HCT116 (cell line): Measurements from ENCODE around the gene ATP8A2. TPM values are rescaled to one million over a fixed set of nuclear protein-coding genes. Genes with fewer than 3 reads are reported as not detected.

Experiments
- ATAC-seq: fragments of 200-7000 bp; cut with Tn5 transposase; 2 replicates; pipeline ENCODE4 v1.9.1; 2020; ENCODE audit warnings: mild to moderate bottlenecking, moderate library complexity
- BruUV-seq: library from RNA; stranded (reverse); fragments of 400-500 nt; replicated peaks from 2 replicates; lab custom pipeline; 2021; lab: Mats Ljungman, UMichigan
- CTCF ChIA-PET: fragments of 300-600 bp; sonication (Branson Sonifier 250); formaldehyde crosslinking; loops from one replicate; lab custom pipeline; 2021; ENCODE audit warnings: antibody characterized with exemption; lab: Charles Lee
- POLR2A ChIA-PET: fragments of 300-600, 350-600 bp; sonication (Branson Sonifier 250); formaldehyde crosslinking; loops from one replicate; lab custom pipeline; 2021; ENCODE audit warnings: antibody characterized with exemption; lab: Charles Lee
- RAD21 ChIA-PET, 2 experiments: fragments of 300-600 bp; sonication (Branson Sonifier 250); formaldehyde crosslinking; loops; one replicate each; lab custom pipeline; 2023; ENCODE audit warnings: low total read pairs in 2 of 2; ENCODE audit not compliant: uncharacterized antibody in 2 of 2, unreplicated experiment in 2 of 2, low non-redundant PET in 1 of 2; lab: Charles Lee
- DNase-seq: peaks from one replicate; pipeline ENCODE4 v3.0.0-alpha.2; 2010; ENCODE audit warnings: low read depth, low spot score
- H2AFZ ChIP-seq: fragments of 200-600 bp; shearing (Covaris generic), sonication (generic); 2 replicates; pipeline ENCODE4 v1.6.1; 2017; ENCODE audit warnings: low read depth, mixed run types, mixed read lengths, antibody characterized with exemption, low read length; ENCODE audit not compliant: poor library complexity, severe bottlenecking
- H3K27ac ChIP-seq: 2 replicates; pipeline ENCODE4 v1.5.1; 2012; ENCODE audit warnings: low read depth, low read length
- H3K27me3 ChIP-seq: fragments of 200-600 bp; sonication (generic); 2 replicates; pipeline ENCODE4 v1.6.1; 2016; ENCODE audit warnings: mixed run types, low read length, mixed read lengths; ENCODE audit not compliant: insufficient read depth
- H3K36me3 ChIP-seq, 2 experiments: fragments of 200-500 bp in 1 of 2; fragments of 200-600 bp in 1 of 2; sonication (Bioruptor generic) in 1 of 2; sonication (generic) in 1 of 2; 2 replicates each; pipeline versions ENCODE4 v1.5.1 to v1.6.1; 2014 to 2016; ENCODE audit warnings: low read length in 2 of 2, inconsistent platforms in 1 of 2, mixed read lengths in 1 of 2, mixed run types in 1 of 2; ENCODE audit not compliant: insufficient read depth in 2 of 2, control insufficient read depth in 1 of 2
- H3K4me1 ChIP-seq, 2 experiments: fragments of 200-600 bp in 1 of 2; sonication (generic) in 1 of 2; 2 replicates each; pipeline versions ENCODE4 v1.5.1 to v1.6.1; 2012 to 2017; ENCODE audit warnings: low read length in 2 of 2, inconsistent platforms in 1 of 2, mild to moderate bottlenecking in 1 of 2, mixed read lengths in 1 of 2, mixed run types in 1 of 2, moderate library complexity in 1 of 2; ENCODE audit not compliant: insufficient read depth in 2 of 2, control insufficient read depth in 1 of 2
- H3K4me2 ChIP-seq: fragments of 200-600 bp; sonication (generic); 2 replicates; pipeline ENCODE4 v1.6.1; 2017; ENCODE audit warnings: mixed run types, low read length, mixed read lengths
- H3K4me3 ChIP-seq, 2 experiments: fragments of 200-600 bp in 1 of 2; sonication (generic) in 1 of 2; replicated peaks in 1 of 2; 2 replicates each; pipeline ENCODE4 v1.5.1; 2011 to 2016; ENCODE audit warnings: low read length in 2 of 2, control low read depth in 1 of 2, low read depth in 1 of 2, mild to moderate bottlenecking in 1 of 2, mixed read lengths in 1 of 2, mixed run types in 1 of 2
- H3K79me2 ChIP-seq: fragments of 200-600 bp; sonication (generic); 2 replicates; pipeline ENCODE4 v1.6.1; 2017; ENCODE audit warnings: mild to moderate bottlenecking, mixed run types, low read length, moderate library complexity, mixed read lengths; ENCODE audit not compliant: insufficient read depth
- H3K9ac ChIP-seq: fragments of 200-600 bp; sonication (generic); 2 replicates; pipeline ENCODE4 v1.6.1; 2016; ENCODE audit warnings: low read length, mixed read lengths
- H3K9me2 ChIP-seq: fragments of 200-600 bp; sonication (generic), shearing (Covaris generic); 2 replicates; pipeline ENCODE4 v1.6.1; 2017; ENCODE audit warnings: mixed run types, mild to moderate bottlenecking, moderate library complexity; ENCODE audit not compliant: insufficient read depth
- H3K9me3 ChIP-seq, 2 experiments: fragments of 200-500 bp in 1 of 2; fragments of 200-600 bp in 1 of 2; sonication (Bioruptor generic) in 1 of 2; sonication (generic) in 1 of 2; 2 replicates each; pipeline ENCODE4 v1.6.1; 2014 to 2017; ENCODE audit warnings: low read length in 2 of 2, mixed read lengths in 2 of 2, inconsistent platforms in 1 of 2, low read depth in 1 of 2, mild to moderate bottlenecking in 1 of 2, mixed run types in 1 of 2, moderate library complexity in 1 of 2; ENCODE audit not compliant: control insufficient read depth in 1 of 2, insufficient read depth in 1 of 2
- H4K20me1 ChIP-seq: fragments of 200-600 bp; sonication (generic), shearing (Covaris generic); 2 replicates; pipeline ENCODE4 v1.6.1; 2017; ENCODE audit warnings: mixed run types, mild to moderate bottlenecking, moderate library complexity; ENCODE audit not compliant: insufficient read depth
- CBX3 ChIP-seq: IDR thresholded peaks from 2 replicates; pipeline ENCODE4 v1.6.1; 2012; ENCODE audit warnings: low read depth
- CTCF ChIP-seq, 3 experiments: fragments of 200-600 bp in 1 of 3; sonication (generic) in 1 of 3; IDR thresholded peaks in 2 of 3; conservative IDR thresholded peaks in 1 of 3; 2 replicates each; pipeline ENCODE4 v1.5.1; 2012 to 2017; ENCODE audit warnings: low read depth in 2 of 3, low read length in 2 of 3, antibody characterized with exemption in 1 of 3, borderline replicate concordance in 1 of 3, control low read depth in 1 of 3, mild to moderate bottlenecking in 1 of 3, mixed read lengths in 1 of 3, mixed run types in 1 of 3, moderate library complexity in 1 of 3; ENCODE audit not compliant: insufficient read depth in 1 of 3
- EGR1 ChIP-seq: IDR thresholded peaks from 2 replicates; pipeline ENCODE4 v1.6.1; 2012; ENCODE audit warnings: low read depth
- ELF1 ChIP-seq: IDR thresholded peaks from 2 replicates; pipeline ENCODE4 v1.6.1; 2012; ENCODE audit warnings: low read depth, borderline replicate concordance
- EZH2 ChIP-seq: fragments of 200-600 bp; sonication (generic); IDR thresholded peaks from 2 replicates; pipeline ENCODE4 v1.6.1; 2017; ENCODE audit warnings: antibody characterized with exemption, mixed run types
- EZH2phosphoT487 ChIP-seq: fragments of 200-600 bp; IDR thresholded peaks from 2 replicates; pipeline ENCODE4 v1.6.1; 2018; ENCODE audit warnings: antibody characterized with exemption, borderline replicate concordance
- FOSL1 ChIP-seq: IDR thresholded peaks from 2 replicates; pipeline ENCODE4 v1.6.1; 2012; ENCODE audit warnings: low read depth
- JUND ChIP-seq: IDR thresholded peaks from 2 replicates; pipeline ENCODE4 v1.6.1; 2012
- RAD21 ChIP-seq: IDR thresholded peaks from 2 replicates; pipeline ENCODE4 v1.6.1; 2012; ENCODE audit warnings: low read depth, mild to moderate bottlenecking
- SIN3A ChIP-seq: IDR thresholded peaks from 2 replicates; pipeline ENCODE4 v1.6.1; 2012; ENCODE audit warnings: low read depth
- SP1 ChIP-seq: IDR thresholded peaks from 2 replicates; pipeline ENCODE4 v1.6.1; 2012; ENCODE audit warnings: low read depth
- TCF7L2 ChIP-seq: IDR thresholded peaks from 2 replicates; pipeline ENCODE4 v1.7.0; 2011; ENCODE audit warnings: borderline replicate concordance, inconsistent platforms; ENCODE audit not compliant: insufficient read depth, insufficient read length; ENCODE audit errors: extremely low read depth
- intact Hi-C: fragments of 100-400 bp; cut with micrococcal nuclease; formaldehyde crosslinking; loops from 2 replicates; pipeline ENCODE4 v1.10.0; 2022
- total RNA-seq: library from RNA; stranded (reverse); gene quantifications from one replicate; pipeline ENCODE4 v1.2.1, GENCODE V29; 2021; ENCODE audit not compliant: unreplicated experiment
- TF ChIP-seq, protein P1 (sequence below): IDR thresholded peaks from 2 replicates; pipeline ENCODE4 v1.6.1; 2011; ENCODE audit warnings: mild to moderate bottlenecking, low read length, moderate library complexity; ENCODE audit not compliant: insufficient replicate concordance; ENCODE audit errors: extremely low read depth
- TF ChIP-seq, protein P2 (sequence below): IDR thresholded peaks from 2 replicates; pipeline ENCODE4 v1.6.1; 2012
- TF ChIP-seq, protein P3 (sequence below): IDR thresholded peaks from 2 replicates; pipeline ENCODE4 v1.6.1; 2012; ENCODE audit warnings: low read depth

The ATP8A2 gene
- total RNA-seq, 1 experiment from 2014 or later, result not detected

- H4K20me1 ChIP-seq, result no peaks in the 10 kb centered on the region
- no peak for TF ChIP-seq EZH2
- no peak for TF ChIP-seq SIN3A
- no peak for TF ChIP-seq EZH2phosphoT487
- TF ChIP-seq, protein P1, sequence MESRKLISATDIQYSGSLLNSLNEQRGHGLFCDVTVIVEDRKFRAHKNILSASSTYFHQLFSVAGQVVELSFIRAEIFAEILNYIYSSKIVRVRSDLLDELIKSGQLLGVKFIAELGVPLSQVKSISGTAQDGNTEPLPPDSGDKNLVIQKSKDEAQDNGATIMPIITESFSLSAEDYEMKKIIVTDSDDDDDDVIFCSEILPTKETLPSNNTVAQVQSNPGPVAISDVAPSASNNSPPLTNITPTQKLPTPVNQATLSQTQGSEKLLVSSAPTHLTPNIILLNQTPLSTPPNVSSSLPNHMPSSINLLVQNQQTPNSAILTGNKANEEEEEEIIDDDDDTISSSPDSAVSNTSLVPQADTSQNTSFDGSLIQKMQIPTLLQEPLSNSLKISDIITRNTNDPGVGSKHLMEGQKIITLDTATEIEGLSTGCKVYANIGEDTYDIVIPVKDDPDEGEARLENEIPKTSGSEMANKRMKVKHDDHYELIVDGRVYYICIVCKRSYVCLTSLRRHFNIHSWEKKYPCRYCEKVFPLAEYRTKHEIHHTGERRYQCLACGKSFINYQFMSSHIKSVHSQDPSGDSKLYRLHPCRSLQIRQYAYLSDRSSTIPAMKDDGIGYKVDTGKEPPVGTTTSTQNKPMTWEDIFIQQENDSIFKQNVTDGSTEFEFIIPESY, result no peak
- no peak for TF ChIP-seq RAD21
- TF ChIP-seq TCF7L2, result no peak
- no peak for TF ChIP-seq CBX3
- no peak for TF ChIP-seq FOSL1
- no peak for TF ChIP-seq EGR1
- TF ChIP-seq, protein P2, sequence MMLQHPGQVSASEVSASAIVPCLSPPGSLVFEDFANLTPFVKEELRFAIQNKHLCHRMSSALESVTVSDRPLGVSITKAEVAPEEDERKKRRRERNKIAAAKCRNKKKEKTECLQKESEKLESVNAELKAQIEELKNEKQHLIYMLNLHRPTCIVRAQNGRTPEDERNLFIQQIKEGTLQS, result no peak
- no peak for TF ChIP-seq SP1
- no peak for TF ChIP-seq JUND
- TF ChIP-seq ELF1, result no peak
- no peak for TF ChIP-seq CTCF (IDR thresholded peaks at IDR 0.05 in 2 of 3, conservative IDR thresholded peaks at IDR 0.05 in 1 of 3; ENCODE audit: borderline replicate concordance in 1 of 3, insufficient read depth in 1 of 3, low read depth in 2 of 3, low read length in 2 of 3)
- TF ChIP-seq, protein P3, sequence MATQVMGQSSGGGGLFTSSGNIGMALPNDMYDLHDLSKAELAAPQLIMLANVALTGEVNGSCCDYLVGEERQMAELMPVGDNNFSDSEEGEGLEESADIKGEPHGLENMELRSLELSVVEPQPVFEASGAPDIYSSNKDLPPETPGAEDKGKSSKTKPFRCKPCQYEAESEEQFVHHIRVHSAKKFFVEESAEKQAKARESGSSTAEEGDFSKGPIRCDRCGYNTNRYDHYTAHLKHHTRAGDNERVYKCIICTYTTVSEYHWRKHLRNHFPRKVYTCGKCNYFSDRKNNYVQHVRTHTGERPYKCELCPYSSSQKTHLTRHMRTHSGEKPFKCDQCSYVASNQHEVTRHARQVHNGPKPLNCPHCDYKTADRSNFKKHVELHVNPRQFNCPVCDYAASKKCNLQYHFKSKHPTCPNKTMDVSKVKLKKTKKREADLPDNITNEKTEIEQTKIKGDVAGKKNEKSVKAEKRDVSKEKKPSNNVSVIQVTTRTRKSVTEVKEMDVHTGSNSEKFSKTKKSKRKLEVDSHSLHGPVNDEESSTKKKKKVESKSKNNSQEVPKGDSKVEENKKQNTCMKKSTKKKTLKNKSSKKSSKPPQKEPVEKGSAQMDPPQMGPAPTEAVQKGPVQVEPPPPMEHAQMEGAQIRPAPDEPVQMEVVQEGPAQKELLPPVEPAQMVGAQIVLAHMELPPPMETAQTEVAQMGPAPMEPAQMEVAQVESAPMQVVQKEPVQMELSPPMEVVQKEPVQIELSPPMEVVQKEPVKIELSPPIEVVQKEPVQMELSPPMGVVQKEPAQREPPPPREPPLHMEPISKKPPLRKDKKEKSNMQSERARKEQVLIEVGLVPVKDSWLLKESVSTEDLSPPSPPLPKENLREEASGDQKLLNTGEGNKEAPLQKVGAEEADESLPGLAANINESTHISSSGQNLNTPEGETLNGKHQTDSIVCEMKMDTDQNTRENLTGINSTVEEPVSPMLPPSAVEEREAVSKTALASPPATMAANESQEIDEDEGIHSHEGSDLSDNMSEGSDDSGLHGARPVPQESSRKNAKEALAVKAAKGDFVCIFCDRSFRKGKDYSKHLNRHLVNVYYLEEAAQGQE, result no peak
- ChIA-PET RAD21 (no interaction called here), POLR2A (no interaction called here), CTCF (no interaction called here)
- no peaks in the 10 kb centered on the region for H3K79me2 ChIP-seq
- ATAC-seq (no peak), DNase-seq (no peak)
- H3K9me3 ChIP-seq, result no peaks in the 10 kb centered on the region
- no peaks in the 10 kb centered on the region for H3K9me2 ChIP-seq
- no peak overlapping the region for H3K27ac ChIP-seq
- H2AFZ ChIP-seq, result no peak overlapping the region
- H3K9ac ChIP-seq, result no peak overlapping the region
- intact Hi-C loops, result no loop called here
- no peak overlapping the region for H3K4me3 ChIP-seq
- peaks cover 24% of the 10 kb centered on the region for H3K27me3 ChIP-seq
- no peak overlapping the region for H3K4me2 ChIP-seq
- H3K4me1 ChIP-seq, result no peaks in the 10 kb centered on the region
- no TSS peak for BruUV-seq
- H3K36me3 ChIP-seq, result no peaks in the 10 kb centered on the region
These were observed 285.4 kb downstream of the ATP8A2 start for GRCh38 chr13:25657157-25657556.
